KMS-11 (cell line): ENCODE data around the gene ACADL.

Source experiments
- H2AFZ ChIP-seq: fragments of 200-600 bp; sonication (generic); 2 replicates; pipeline ENCODE4 v1.6.1; 2016; ENCODE audit warnings: antibody characterized with exemption, mixed run types, low read depth
- H3K27ac ChIP-seq: fragments of 200-600 bp; sonication (generic); 2 replicates; pipeline ENCODE4 v1.6.1; 2016; ENCODE audit warnings: mild to moderate bottlenecking, mixed run types
- H3K27me3 ChIP-seq: fragments of 200-600 bp; sonication (generic); 2 replicates; pipeline ENCODE4 v1.6.1; 2017; ENCODE audit warnings: mild to moderate bottlenecking, low read depth, mixed run types, moderate library complexity; ENCODE audit not compliant: insufficient read depth
- H3K36me3 ChIP-seq: fragments of 200-600 bp; sonication (generic); 2 replicates; pipeline ENCODE4 v1.6.1; 2017; ENCODE audit warnings: mild to moderate bottlenecking, mixed run types; ENCODE audit not compliant: insufficient read depth
- H3K4me1 ChIP-seq: fragments of 200-600 bp; sonication (generic); 2 replicates; pipeline ENCODE4 v1.6.1; 2016; ENCODE audit warnings: mild to moderate bottlenecking, low read depth, mixed run types; ENCODE audit not compliant: poor library complexity, severe bottlenecking
- H3K4me2 ChIP-seq: fragments of 200-600 bp; sonication (generic); 2 replicates; pipeline ENCODE4 v1.7.0; 2016; ENCODE audit warnings: mild to moderate bottlenecking, mixed run types
- H3K4me3 ChIP-seq: fragments of 200-600 bp; sonication (generic); IDR thresholded peaks from 2 replicates; pipeline ENCODE4 v1.6.1; 2017; ENCODE audit warnings: low read depth, low read length, mixed read lengths; ENCODE audit not compliant: insufficient read depth
- H3K79me2 ChIP-seq: fragments of 200-600 bp; sonication (generic); 2 replicates; pipeline ENCODE4 v1.6.1; 2016; ENCODE audit warnings: low read depth, mixed run types; ENCODE audit not compliant: insufficient read depth
- H3K9ac ChIP-seq: fragments of 200-600 bp; sonication (generic); 2 replicates; pipeline ENCODE4 v1.6.1; 2016; ENCODE audit warnings: mild to moderate bottlenecking, mixed run types
- H4K20me1 ChIP-seq: fragments of 200-600 bp; sonication (generic); 2 replicates; pipeline ENCODE4 v1.6.1; 2016; ENCODE audit warnings: mild to moderate bottlenecking, mixed run types; ENCODE audit not compliant: insufficient read depth
- TF ChIP-seq, protein P1 (sequence below): fragments of 200-600 bp; sonication (generic); conservative IDR thresholded peaks from 2 replicates; pipeline ENCODE4 v1.6.1; 2017; ENCODE audit warnings: low read depth, mild to moderate bottlenecking, antibody characterized with exemption, low read length, moderate library complexity, mixed read lengths

ACADL gene

DNA sequence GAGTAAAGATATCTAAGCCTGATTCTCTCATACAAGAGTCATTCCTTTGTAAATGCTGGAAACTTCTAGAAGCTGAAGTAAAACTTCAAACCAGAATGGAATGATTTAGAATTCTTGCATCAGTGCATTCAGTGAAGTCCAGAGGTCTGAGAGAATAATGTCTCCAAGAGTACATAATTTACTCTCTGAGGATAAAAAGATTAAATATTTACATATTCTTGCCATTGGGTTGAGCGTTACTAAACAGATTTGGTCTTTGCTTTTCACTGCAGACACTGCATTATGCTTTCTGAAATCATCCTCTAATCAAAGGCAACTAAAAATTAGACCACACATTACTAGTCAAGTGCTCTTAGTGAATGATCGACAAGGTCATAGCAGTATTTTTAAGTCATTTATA is 27.5 kb downstream of the ACADL start:
- Histone ChIP-seq H3K27ac (no peak overlapping the region), H3K4me1 (peaks cover 19% of the 10 kb centered on the region), H3K4me3 (no peak overlapping the region), H2AFZ (no peak overlapping the region), H3K79me2 (no peaks in the 10 kb centered on the region), H3K9ac (no peak overlapping the region), H3K36me3 (no peaks in the 10 kb centered on the region), H3K4me2 (no peak overlapping the region), H4K20me1 (no peaks in the 10 kb centered on the region), H3K27me3 (no peaks in the 10 kb centered on the region)
- TF ChIP-seq, protein P1, sequence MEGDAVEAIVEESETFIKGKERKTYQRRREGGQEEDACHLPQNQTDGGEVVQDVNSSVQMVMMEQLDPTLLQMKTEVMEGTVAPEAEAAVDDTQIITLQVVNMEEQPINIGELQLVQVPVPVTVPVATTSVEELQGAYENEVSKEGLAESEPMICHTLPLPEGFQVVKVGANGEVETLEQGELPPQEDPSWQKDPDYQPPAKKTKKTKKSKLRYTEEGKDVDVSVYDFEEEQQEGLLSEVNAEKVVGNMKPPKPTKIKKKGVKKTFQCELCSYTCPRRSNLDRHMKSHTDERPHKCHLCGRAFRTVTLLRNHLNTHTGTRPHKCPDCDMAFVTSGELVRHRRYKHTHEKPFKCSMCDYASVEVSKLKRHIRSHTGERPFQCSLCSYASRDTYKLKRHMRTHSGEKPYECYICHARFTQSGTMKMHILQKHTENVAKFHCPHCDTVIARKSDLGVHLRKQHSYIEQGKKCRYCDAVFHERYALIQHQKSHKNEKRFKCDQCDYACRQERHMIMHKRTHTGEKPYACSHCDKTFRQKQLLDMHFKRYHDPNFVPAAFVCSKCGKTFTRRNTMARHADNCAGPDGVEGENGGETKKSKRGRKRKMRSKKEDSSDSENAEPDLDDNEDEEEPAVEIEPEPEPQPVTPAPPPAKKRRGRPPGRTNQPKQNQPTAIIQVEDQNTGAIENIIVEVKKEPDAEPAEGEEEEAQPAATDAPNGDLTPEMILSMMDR: no peak

DNA sequence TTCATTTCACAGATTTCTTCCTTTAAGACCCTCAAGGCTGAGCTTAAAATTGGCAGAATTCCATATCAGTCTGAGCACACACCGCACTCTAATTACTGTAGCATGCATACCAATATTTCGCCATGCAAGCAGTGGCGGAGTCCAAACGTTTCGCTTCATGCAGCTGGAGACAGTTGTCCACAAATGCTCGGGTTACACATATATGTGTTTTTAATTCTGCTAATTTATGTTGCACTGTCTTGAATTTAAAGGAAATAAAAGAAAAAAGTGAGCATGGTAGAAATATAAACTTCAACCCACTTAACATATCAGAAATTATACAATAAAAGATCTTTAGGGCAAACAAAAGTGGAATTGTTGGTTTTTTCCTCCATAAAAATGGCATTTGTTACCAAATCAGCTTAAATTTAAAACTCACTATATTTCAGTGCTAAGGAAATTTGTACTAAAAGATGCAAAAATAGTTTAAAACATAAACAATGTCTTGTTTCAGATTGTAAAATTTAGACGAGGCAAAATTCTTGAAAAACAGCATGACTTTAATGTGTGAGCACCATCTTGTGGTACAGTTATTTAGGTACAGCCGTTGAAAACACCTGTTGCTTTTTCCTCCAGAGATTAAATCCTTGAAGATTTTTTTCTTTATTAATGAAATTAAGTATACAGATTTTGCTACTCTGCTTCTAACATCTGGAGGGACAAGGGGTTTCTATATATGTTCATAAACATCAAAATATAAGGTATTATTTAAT is 30.0 kb downstream of the ACADL start:
- H2AFZ ChIP-seq: peak overlapping the region; percentile 41
- no peaks in the 10 kb centered on the region for H3K36me3 ChIP-seq
- no peaks in the 10 kb centered on the region for H4K20me1 ChIP-seq
- no peak overlapping the region for H3K9ac ChIP-seq
- no peaks in the 10 kb centered on the region for H3K79me2 ChIP-seq
- H3K4me2 ChIP-seq: peak overlapping the region; percentile 37
- H3K27me3 ChIP-seq: no peaks in the 10 kb centered on the region
- H3K4me1 ChIP-seq: peaks cover 19% of the 10 kb centered on the region
- peak overlapping the region; percentile 34 for H3K4me3 ChIP-seq
- TF ChIP-seq, protein P1: peak; percentile 84
- H3K27ac ChIP-seq: no peak overlapping the region

DNA sequence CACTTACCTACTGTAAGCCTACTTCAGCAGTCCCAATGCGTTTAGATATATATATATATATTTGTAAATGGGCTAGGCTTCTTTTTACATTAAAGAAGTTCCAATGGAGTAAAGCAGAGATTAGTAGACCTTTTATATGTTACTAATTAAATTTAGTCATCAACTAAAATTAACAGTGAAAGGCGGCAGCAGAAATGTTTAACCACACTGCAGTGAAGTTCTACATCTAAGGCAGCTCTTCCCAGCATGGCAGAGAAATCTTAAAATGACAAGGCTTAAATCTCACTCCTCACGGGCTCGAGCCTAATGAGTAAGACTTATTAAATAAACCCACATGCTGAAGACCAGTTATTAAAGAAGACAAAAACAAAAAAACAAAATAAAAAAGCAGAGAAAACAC is 34.9 kb downstream of the ACADL start:
- Histone ChIP-seq H3K27ac (no peak overlapping the region), H3K9ac (no peak overlapping the region), H3K4me1 (peaks cover 28% of the 10 kb centered on the region), H2AFZ (no peak overlapping the region), H3K79me2 (no peaks in the 10 kb centered on the region), H3K27me3 (no peaks in the 10 kb centered on the region), H3K4me2 (no peak overlapping the region), H3K4me3 (no peak overlapping the region), H4K20me1 (no peaks in the 10 kb centered on the region), H3K36me3 (no peaks in the 10 kb centered on the region)
- TF ChIP-seq, protein P1: no peak

DNA sequence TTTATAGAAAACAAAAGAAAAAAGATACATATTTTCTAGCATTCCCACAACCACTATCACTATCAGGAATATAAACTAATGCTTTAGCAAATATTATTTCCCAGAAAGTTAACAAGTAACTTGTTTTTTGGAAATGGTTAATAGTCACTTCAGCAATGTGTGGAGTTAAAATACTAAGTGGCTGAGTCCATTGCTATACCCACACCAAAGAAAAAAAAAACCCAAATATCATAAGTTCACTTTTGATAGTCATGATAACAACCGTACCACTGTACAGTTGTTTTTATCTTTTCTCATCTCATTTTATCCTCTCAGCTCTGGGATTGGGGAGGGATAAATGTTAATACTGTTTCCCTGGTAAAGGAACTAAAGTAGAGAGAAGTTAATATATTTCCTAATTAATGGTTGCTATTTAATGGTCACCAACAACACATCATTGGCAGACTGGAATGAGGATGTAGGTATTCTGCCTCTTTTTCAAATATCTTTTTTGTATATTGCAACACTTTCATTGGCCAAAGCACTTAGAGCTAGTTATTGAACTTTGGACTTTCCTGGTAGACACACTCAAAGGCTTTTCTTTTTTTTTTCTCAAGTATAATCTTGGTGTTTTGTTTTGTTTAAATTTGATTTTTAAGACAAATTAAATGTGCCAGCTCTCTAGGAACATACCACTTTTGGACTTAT is 35.7 kb downstream of the ACADL start:
- Histone ChIP-seq H2AFZ (no peak overlapping the region), H3K36me3 (no peaks in the 10 kb centered on the region), H3K79me2 (no peaks in the 10 kb centered on the region), H3K4me1 (peaks cover 21% of the 10 kb centered on the region), H3K4me3 (no peak overlapping the region), H3K4me2 (no peak overlapping the region), H4K20me1 (no peaks in the 10 kb centered on the region), H3K9ac (no peak overlapping the region), H3K27ac (no peak overlapping the region), H3K27me3 (no peaks in the 10 kb centered on the region)
- TF ChIP-seq, protein P1: no peak
